GM12865 (cell line): ENCODE results near the gene FEM1B.

Experiments
- DNase-seq: peaks from one replicate; pipeline ENCODE4 v3.0.0; 2010; ENCODE audit warnings: low read depth
- H3K4me3 ChIP-seq: 2 replicates; pipeline ENCODE4 v1.5.1; 2011; ENCODE audit warnings: mild to moderate bottlenecking, low read depth, low read length, control low read depth
- CTCF ChIP-seq: IDR thresholded peaks from 2 replicates; pipeline ENCODE4 v1.5.1; 2011; ENCODE audit warnings: low read length, control low read depth, low read depth, inconsistent platforms; ENCODE audit not compliant: insufficient read depth; ENCODE audit errors: missing control alignments

Gene FEM1B

DNA sequence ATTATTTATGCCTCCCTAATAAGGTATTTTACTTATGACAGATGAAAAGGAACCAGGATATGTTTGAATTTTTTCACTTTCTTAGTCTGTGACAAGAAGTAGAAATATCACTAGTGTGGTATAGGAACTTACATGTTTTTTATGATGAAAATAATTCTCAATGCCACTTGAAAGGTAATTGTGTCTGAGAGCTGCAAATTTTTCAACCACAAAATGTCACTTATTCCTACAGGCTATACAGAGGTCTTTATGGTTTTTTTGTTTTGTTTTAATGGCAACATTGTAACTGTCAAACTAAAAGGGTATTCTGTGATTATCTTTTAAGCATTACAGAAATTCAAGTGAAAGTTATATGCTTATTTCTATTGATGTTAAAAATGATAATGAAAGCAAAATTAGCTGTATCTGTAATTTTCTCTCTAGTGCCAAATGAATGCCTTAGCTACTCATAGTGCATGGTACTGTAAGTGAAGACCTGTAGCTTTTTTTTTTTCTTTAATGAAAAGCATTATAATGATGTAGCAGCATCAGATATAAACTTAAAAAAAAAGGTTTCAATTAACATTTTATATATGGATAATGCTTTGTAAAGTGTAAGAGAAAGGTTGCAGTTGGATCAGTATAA is 14.7 kb downstream of the FEM1B start:
- no peak for DNase-seq
- no peak overlapping the region for H3K4me3 ChIP-seq
- no peak for TF ChIP-seq CTCF

- no peak for DNase-seq
- TF ChIP-seq CTCF: no peak
- H3K4me3 ChIP-seq: no peak overlapping the region
These were observed 15.4 kb downstream of the FEM1B start for GRCh38 chr15:68292967-68293366.

DNA sequence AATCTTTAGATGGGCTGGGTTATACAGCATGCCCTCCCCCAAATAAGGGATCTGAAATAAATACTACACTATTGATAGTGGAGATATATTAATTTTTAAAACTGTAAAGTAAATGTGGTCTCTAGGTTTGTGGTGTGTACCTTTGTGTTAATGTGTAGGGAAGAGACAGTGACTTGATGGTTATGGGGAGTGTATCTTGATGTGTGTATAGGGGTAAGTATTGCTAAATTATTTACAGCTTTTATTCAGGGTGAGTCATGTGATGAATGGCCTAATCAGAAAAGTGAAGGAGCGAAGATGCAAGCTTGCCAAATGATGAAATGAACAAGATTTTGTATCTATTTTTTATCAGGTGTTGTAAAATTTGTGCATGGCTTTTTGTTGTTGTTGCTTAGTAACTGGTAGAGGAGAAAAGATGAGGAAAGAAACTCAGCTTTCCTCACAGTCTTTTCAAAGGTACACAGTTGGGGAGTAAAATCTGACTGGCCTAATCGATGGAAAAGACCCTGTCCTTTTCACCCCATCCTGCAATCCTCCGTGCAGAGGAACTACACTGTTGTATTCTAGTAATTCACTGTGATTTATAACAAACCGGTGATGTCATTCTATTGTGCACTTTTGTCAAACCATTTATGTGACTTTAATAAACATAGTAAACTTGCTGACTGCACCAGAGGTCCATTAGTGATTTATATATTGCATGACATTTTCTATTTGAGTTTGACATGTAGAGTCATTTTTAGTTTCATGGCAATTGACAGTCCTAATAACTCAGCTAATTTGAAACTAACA is 17.7 kb downstream of the FEM1B start:
- TF ChIP-seq CTCF: no peak
- no peak for DNase-seq
- no peak overlapping the region for H3K4me3 ChIP-seq

DNA sequence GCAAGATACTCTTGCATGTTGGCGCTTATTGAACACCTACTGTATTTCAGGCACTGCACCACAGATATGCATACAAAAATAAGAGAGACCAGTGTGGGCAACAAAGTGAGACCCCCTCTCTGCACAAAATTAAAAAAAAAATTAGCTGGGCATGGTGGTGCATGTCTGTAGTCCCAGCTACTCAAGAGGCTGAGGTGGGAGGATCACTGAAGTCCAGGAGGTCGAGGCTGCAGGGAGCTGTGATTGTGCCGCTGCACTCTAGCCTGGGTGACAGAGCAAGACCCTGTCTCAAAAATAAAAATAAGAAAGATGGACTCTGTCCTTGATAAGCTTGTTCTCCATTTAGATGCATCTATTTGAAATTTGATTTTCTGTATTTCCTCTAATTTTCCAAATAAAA is 20.8 kb downstream of the FEM1B start:
- H3K4me3 ChIP-seq: peak overlapping the region; percentile 46
- TF ChIP-seq CTCF: no peak
- DNase-seq: no peak

DNA sequence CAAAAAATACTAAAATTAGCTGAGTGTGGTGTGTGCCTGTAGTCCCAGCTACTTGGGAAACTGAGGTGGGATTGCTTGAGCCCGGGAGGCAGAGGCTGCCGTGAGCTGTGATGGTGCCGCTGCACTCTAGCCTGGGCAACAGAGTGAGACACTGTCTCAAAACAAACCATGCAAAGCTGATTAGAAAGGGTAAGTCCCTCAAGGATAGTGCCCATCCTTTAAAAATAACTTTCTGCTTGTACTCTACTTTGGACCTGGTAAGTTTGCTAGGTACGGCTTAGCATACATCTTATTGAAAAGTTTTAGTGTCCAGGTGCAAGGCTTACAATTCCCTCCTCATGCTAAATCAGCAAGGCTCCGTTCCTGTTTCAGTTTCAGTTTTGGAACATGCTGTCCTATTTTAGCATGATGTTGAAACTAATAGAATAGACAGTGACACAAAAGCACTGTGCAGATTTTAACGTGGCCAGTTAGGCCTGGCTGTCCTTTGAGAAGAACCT is 21.4 kb downstream of the FEM1B start:
- peak overlapping the region; percentile 46 for H3K4me3 ChIP-seq
- no peak for TF ChIP-seq CTCF
- DNase-seq: peak; percentile 87

DNA sequence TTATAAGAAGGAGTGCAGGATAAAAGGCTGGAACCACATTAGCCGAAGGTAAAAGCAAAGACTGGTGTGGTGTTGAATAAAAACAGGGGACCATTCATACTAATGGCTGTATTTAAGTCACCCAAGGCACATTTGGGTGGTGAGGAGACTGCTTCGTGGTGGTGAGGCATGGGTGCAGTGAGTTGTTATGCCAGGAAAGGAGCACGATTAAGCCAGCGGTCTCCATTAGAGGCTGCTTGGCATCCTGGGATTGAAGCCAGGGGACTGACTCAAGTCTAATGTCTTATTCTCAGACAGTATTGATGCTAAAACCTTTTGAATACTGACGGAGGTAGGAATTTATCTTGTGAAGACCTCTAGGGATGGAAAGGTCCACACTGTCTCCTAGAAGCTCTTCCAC is 21.9 kb downstream of the FEM1B start:
- H3K4me3 ChIP-seq: peak overlapping the region; percentile 46
- DNase-seq: no peak

More for the DNA sequence above, 21.9 kb downstream of the FEM1B start:
- no peak for TF ChIP-seq CTCF
